Measurements from ENCODE around the gene USHBP1. TPM values are rescaled to one million over a fixed set of nuclear protein-coding genes. Genes with fewer than 3 reads are reported as not detected.

USHBP1 gene
- total RNA-seq, 4 donors from 2014 or later = 1.6 to 11.6 (median 2.5) TPM

- peak; percentile 82 to 89 (median 84) for DNase-seq
- Histone ChIP-seq H3K9me3 (no peaks in the 10 kb centered on the region), H3K4me3 (peak overlapping the region; percentile 55 to 62 (median 60)), H3K36me3 (no peaks in the 10 kb centered on the region), H3K27me3 (no peaks in the 10 kb centered on the region), H3K4me1 (peaks cover 0 to 4% (median 2%) of the 10 kb centered on the region in 4 donors), H3K27ac (peak overlapping the region; percentile 56 to 79 (median 66))
- TF ChIP-seq POLR2A (IDR thresholded peaks at IDR 0.05) (no peak), CTCF (IDR thresholded peaks at IDR 0.05) (peak; percentile 51 to 86 (median 74))
Measured at GRCh38 chr19:17292301-17293074, 27.9 kb upstream of the USHBP1 start.

- Histone ChIP-seq H3K27ac (no peak overlapping the region), H3K9me3 (no peaks in the 10 kb centered on the region), H3K27me3 (no peaks in the 10 kb centered on the region), H3K4me3 (no peak overlapping the region), H3K4me1 (peaks cover 0 to 4% (median 2%) of the 10 kb centered on the region in 4 donors), H3K36me3 (no peaks in the 10 kb centered on the region)
- TF ChIP-seq POLR2A (IDR thresholded peaks at IDR 0.05) (no peak), CTCF (IDR thresholded peaks at IDR 0.05) (no peak)
- peak; percentile 36 to 75 (median 60) for DNase-seq
Measured at GRCh38 chr19:17289489-17289888, 24.9 kb upstream of the USHBP1 start.

- Histone ChIP-seq H3K27ac (no peak overlapping the region), H3K4me1 (peaks cover 6 to 13% (median 9%) of the 10 kb centered on the region in 4 donors), H3K27me3 (peaks cover 0 to 8% of the 10 kb centered on the region in 2 donors), H3K36me3 (no peaks in the 10 kb centered on the region), H3K9me3 (no peaks in the 10 kb centered on the region), H3K4me3 (no peak overlapping the region)
- DNase-seq = no peak
- no peak for TF ChIP-seq POLR2A (IDR thresholded peaks at IDR 0.05)
- no peak for TF ChIP-seq CTCF (IDR thresholded peaks at IDR 0.05)
Measured at GRCh38 chr19:17286752-17287151, 22.2 kb upstream of the USHBP1 start.

GRCh38 chr19:17286263-17286662 lies 21.7 kb upstream of the USHBP1 start:
- no peak overlapping the region for H3K4me3 ChIP-seq
- H3K36me3 ChIP-seq = no peaks in the 10 kb centered on the region
- peaks cover 7 to 18% (median 12%) of the 10 kb centered on the region in 4 donors for H3K4me1 ChIP-seq
- no peak for DNase-seq
- no peak overlapping the region for H3K27ac ChIP-seq
- H3K27me3 ChIP-seq = peaks cover 0 to 9% of the 10 kb centered on the region in 2 donors
- TF ChIP-seq POLR2A (IDR thresholded peaks at IDR 0.05) (no peak), CTCF (IDR thresholded peaks at IDR 0.05) (no peak)
- H3K9me3 ChIP-seq = no peaks in the 10 kb centered on the region

GRCh38 chr19:17285415-17286135 lies 21.0 kb upstream of the USHBP1 start:
- TF ChIP-seq CTCF (IDR thresholded peaks at IDR 0.05) (no peak), POLR2A (IDR thresholded peaks at IDR 0.05) (no peak)
- peaks cover 0 to 9% of the 10 kb centered on the region in 2 donors for H3K27me3 ChIP-seq
- no peaks in the 10 kb centered on the region for H3K36me3 ChIP-seq
- DNase-seq = no peak
- no peaks in the 10 kb centered on the region for H3K9me3 ChIP-seq
- no peak overlapping the region for H3K27ac ChIP-seq
- no peak overlapping the region for H3K4me3 ChIP-seq
- peaks cover 7 to 19% (median 13%) of the 10 kb centered on the region in 4 donors for H3K4me1 ChIP-seq

All from Peyer's patch (tissue), 4 donors.